ENCODE data around the gene SESN3. TPM values are rescaled to one million over a fixed set of nuclear protein-coding genes. Genes with fewer than 3 reads are reported as not detected.

SESN3 gene
- total RNA-seq, 1 experiment from 2014 or later, result 36.8 TPM

- Histone ChIP-seq H2BK15ac (ENCODE audit: low read depth, low read length) (no peak overlapping the region), H4K8ac (replicated peaks; ENCODE audit: insufficient read length, low read depth, low read length) (no peak overlapping the region), H2BK120ac (ENCODE audit: low read depth, low read length, poor library complexity, severe bottlenecking) (no peak overlapping the region), H3K27me3 (ENCODE audit: insufficient read depth, low read length) (no peaks in the 10 kb centered on the region), H3K9me3 (ENCODE audit: control insufficient read depth, low read depth, low read length) (no peaks in the 10 kb centered on the region), H3K4me1 (ENCODE audit: insufficient read depth, low read length) (no peaks in the 10 kb centered on the region), H3K56ac (ENCODE audit: insufficient read length, low read depth, low read length) (no peak overlapping the region), H3K18ac (ENCODE audit: insufficient read length, low read depth, low read length) (no peak overlapping the region), H4K91ac (ENCODE audit: insufficient read length, low read depth, low read length) (no peak overlapping the region), H3K79me2 (ENCODE audit: insufficient read depth, low read length) (peaks cover 5% of the 10 kb centered on the region; the same call in 1 of the 2 replicates), H4K20me1 (ENCODE audit: control insufficient read depth, insufficient read depth, insufficient read length) (no peaks in the 10 kb centered on the region), H3K4me2 (ENCODE audit: insufficient read depth, insufficient read length, low read length) (no peak overlapping the region), H2BK5ac (ENCODE audit: insufficient read length, low read length) (no peak overlapping the region), H3K14ac (ENCODE audit: insufficient read depth, low read length) (no peak overlapping the region), H3K23ac (ENCODE audit: insufficient read length, low read depth, low read length) (no peak overlapping the region), H3T11ph (ENCODE audit: low read length) (no peak overlapping the region), H2AK5ac (ENCODE audit: insufficient read length, low read length) (no peak overlapping the region), H4K5ac (ENCODE audit: insufficient read length, low read depth, low read length) (no peak overlapping the region), H2BK20ac (ENCODE audit: low read depth, low read length, poor library complexity, severe bottlenecking) (no peak overlapping the region), H3K27ac (ENCODE audit: insufficient read length, low read depth, low read length) (no peak overlapping the region), H3K23me2 (ENCODE audit: insufficient read length, low read depth, low read length, poor library complexity, severe bottlenecking) (no peaks in the 10 kb centered on the region), H2AFZ (ENCODE audit: low read length) (no peak overlapping the region), H3K4ac (ENCODE audit: low read depth, low read length) (no peak overlapping the region), H3K79me1 (ENCODE audit: insufficient read depth, low read depth, low read length, poor library complexity, severe bottlenecking) (peaks cover 3% of the 10 kb centered on the region), H2BK12ac (ENCODE audit: insufficient read length, low read depth, low read length) (no peak overlapping the region), H3K9ac (ENCODE audit: extremely low read depth, insufficient read length, low read length) (no peak overlapping the region)
- Mint-ChIP-seq H3K4me1 (peaks cover 2 to 16% of the 10 kb centered on the region in 2 experiments), H3K27ac (no peak overlapping the region), H3K36me3 (ENCODE audit: insufficient read depth in 1 of 3, low read depth in 3 of 3) (peaks cover 0 to 10% (median 2%) of the 10 kb centered on the region in 3 experiments; a peak in 3 of 7 replicates), H3K4me3 (no peak overlapping the region), H3K27me3 (ENCODE audit: low read depth) (no peaks in the 10 kb centered on the region), H3K9me3 (no peaks in the 10 kb centered on the region)
- no peak for DNase-seq
- TF ChIP-seq CTCF (conservative IDR thresholded peaks at IDR 0.05), result no peak
- no CpG with 5 or more reads among the region's 2 CpGs for WGBS (ENCODE audit: extremely low coverage, insufficient read length, low lambda C conversion rate)
Measured at GRCh38 chr11:95218149-95218548, 12.9 kb downstream of the SESN3 start.

All from H9 (cell line).